Heart left ventricle (tissue), 16 donors: ENCODE results near the gene ZFPM1. TPM values are rescaled to one million over a fixed set of nuclear protein-coding genes. Genes with fewer than 3 reads are reported as not detected.

ENCODE experiments used
- ATAC-seq, 4 donors: fragments of 200-7000 bp; cut with Tn5 transposase; one replicate each; pipeline ENCODE4 v1.9.1; 2020 to 2022; ENCODE audit warnings: moderate library complexity in 4 of 4, mild to moderate bottlenecking in 3 of 4, moderate number of reproducible peaks in 1 of 4
- DNase-seq, 5 donors: peaks; one replicate each; pipeline ENCODE4 v3.0.0-alpha.2; 2020
- H3K27ac ChIP-seq, 12 donors: fragments of 200-600 bp; sonication (generic) in 4 of 12; one replicate each; pipeline versions ENCODE4 v1.5.0 to v1.8.0; 2016 to 2022; ENCODE audit warnings: mild to moderate bottlenecking in 2 of 12
- H3K27me3 ChIP-seq, 9 donors: fragments of 200-600 bp; sonication (generic) in 2 of 9; one replicate each; pipeline versions ENCODE4 v1.5.1 to v1.8.0; 2016 to 2022; ENCODE audit warnings: mild to moderate bottlenecking in 3 of 9
- H3K36me3 ChIP-seq, 9 donors: fragments of 200-600 bp; sonication (generic) in 2 of 9; one replicate each; pipeline versions ENCODE4 v1.5.0 to v1.8.0; 2018 to 2022; ENCODE audit warnings: mild to moderate bottlenecking in 2 of 9
- H3K4me1 ChIP-seq, 12 donors: fragments of 200-600 bp; sonication (generic) in 4 of 12; one replicate each; pipeline versions ENCODE4 v1.5.0 to v1.8.0; 2016 to 2022; ENCODE audit warnings: mild to moderate bottlenecking in 3 of 12
- H3K4me3 ChIP-seq, 12 donors: fragments of 200-600 bp; sonication (generic) in 4 of 12; one replicate each; pipeline versions ENCODE4 v1.5.0 to v1.8.0; 2017 to 2022; ENCODE audit warnings: mild to moderate bottlenecking in 9 of 12, moderate library complexity in 4 of 12
- H3K9me3 ChIP-seq, 12 donors: fragments of 200-600 bp; sonication (generic) in 4 of 12; one replicate each; pipeline versions ENCODE4 v1.5.0 to v1.8.0; 2016 to 2022; ENCODE audit warnings: mild to moderate bottlenecking in 1 of 12
- POLR2A ChIP-seq, 2 donors: fragments of 450-650 bp; IDR thresholded peaks; one replicate each; pipeline ENCODE4 v1.6.1; 2017; ENCODE audit warnings: antibody characterized with exemption in 2 of 2, mild to moderate bottlenecking in 2 of 2, moderate library complexity in 2 of 2
- WGBS, 4 donors: extraction: QIAGEN DNeasy Blood & Tissue Kit in 2 of 4; methylation state at CpG; one replicate each; pipeline versions ENCODE4 v1.1.5 to v1.1.7; 2013 to 2018; 5-methylcytosine and 5-hydroxymethylcytosine counted together
- intact Hi-C, 10 donors: fragments of 100-400 bp; cut with DNase I; formaldehyde crosslinking; loops; one replicate each; pipeline versions ENCODE4 v1.11.1 to v1.14.2; 2022
- polyA plus RNA-seq, 2 donors: library from polyadenylated mRNA; stranded (reverse); fragments of 200-250 nt; gene quantifications; one replicate each; pipeline ENCODE4 v1.2.3, GENCODE V29; 2013
- total RNA-seq, 9 donors: library from RNA; depleted of rRNA in 2 of 9; stranded (reverse); fragments of >200 nt in 2 of 9; fragmentation: NEBNext Ultra II Directional in 3 of 9; extraction: Animal tissue kit (Norgen Biotek cat#: 25700) in 3 of 9; gene quantifications; one replicate each; pipeline versions ENCODE4 v1.1.0 to v1.2.4, GENCODE V29; 2016 to 2023
- TF ChIP-seq, protein P1 (sequence below), 12 donors: fragments of 200-600 bp; sonication (generic) in 4 of 12; IDR thresholded peaks; one replicate each; pipeline versions ENCODE4 v1.5.0 to v1.8.0; 2018 to 2022; ENCODE audit warnings: antibody characterized with exemption in 12 of 12, mild to moderate bottlenecking in 5 of 12
- donor health status: ischemic (EF 13 %, LVEDD 7.1; RV severe dilation, severe dysfunction).
- donor health status: healthy with polysubstance abuse.
- donor health status: DM: no; HTN: yes; CAD: no.
- donor health status: DM: no; HTN: no; CAD: no.
- donor health status: ischemic (EF 25% LVEDD 6.9; RV normal size, moderate dysfunction).
- donor health status: ischemic (EF 25% LVEDD 5.7; RV mildly dilated, moderate dysfunction).
- donor health status: healthy.
- donor health status: DM: yes; HTN: yes; CAD: no.
- donor health status: ischemic (EF 35%, LVEDD 5.7; RV mildly dilated, moderate dysfunction).
- donor health status: nonischemic (EF 11% LVEDD 7.7; RV severe dilation, severe dysfunction).
- donor health status: DM: yes; HTN: yes; CAD: no.
- donor health status: PGD.
- donor health status: ischemic (EF 29% LVEDD 5.4; RV normal size, mild dysfunction).
- donor health status: nonischemic (EF 23%, LVEDD 6.1; RV moderate dilation, normal function).

The ZFPM1 gene
- total and polyA plus RNA-seq, 11 donors = 1.3 to 6.3 (median 4.1) TPM

GRCh38 chr16:88511906-88512305 lies 58.8 kb downstream of the ZFPM1 start:
- Histone ChIP-seq H3K9me3 (no peaks in the 10 kb centered on the region), H3K4me1 (peaks cover 0 to 4% (median 0%) of the 10 kb centered on the region in 12 donors), H3K27me3 (no peaks in the 10 kb centered on the region), H3K4me3 (no peak overlapping the region), H3K36me3 (no peaks in the 10 kb centered on the region), H3K27ac (no peak overlapping the region)
- ATAC-seq (no peak), DNase-seq (no peak)
- WGBS, 4 donors = 57 to 71% (median 61%) methylated on average over 12 to 14 of the region's 14 CpGs
- intact Hi-C loops = no loop called here
- TF ChIP-seq, protein P1, sequence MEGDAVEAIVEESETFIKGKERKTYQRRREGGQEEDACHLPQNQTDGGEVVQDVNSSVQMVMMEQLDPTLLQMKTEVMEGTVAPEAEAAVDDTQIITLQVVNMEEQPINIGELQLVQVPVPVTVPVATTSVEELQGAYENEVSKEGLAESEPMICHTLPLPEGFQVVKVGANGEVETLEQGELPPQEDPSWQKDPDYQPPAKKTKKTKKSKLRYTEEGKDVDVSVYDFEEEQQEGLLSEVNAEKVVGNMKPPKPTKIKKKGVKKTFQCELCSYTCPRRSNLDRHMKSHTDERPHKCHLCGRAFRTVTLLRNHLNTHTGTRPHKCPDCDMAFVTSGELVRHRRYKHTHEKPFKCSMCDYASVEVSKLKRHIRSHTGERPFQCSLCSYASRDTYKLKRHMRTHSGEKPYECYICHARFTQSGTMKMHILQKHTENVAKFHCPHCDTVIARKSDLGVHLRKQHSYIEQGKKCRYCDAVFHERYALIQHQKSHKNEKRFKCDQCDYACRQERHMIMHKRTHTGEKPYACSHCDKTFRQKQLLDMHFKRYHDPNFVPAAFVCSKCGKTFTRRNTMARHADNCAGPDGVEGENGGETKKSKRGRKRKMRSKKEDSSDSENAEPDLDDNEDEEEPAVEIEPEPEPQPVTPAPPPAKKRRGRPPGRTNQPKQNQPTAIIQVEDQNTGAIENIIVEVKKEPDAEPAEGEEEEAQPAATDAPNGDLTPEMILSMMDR (IDR thresholded peaks at IDR 0.05) = no peak
- no peak for TF ChIP-seq POLR2A (IDR thresholded peaks at IDR 0.05)

- Histone ChIP-seq H3K27ac (no peak overlapping the region), H3K9me3 (no peaks in the 10 kb centered on the region), H3K4me3 (no peak overlapping the region), H3K36me3 (no peaks in the 10 kb centered on the region), H3K4me1 (peaks cover 0 to 4% (median 0%) of the 10 kb centered on the region in 12 donors), H3K27me3 (no peaks in the 10 kb centered on the region)
- no peak for ATAC-seq
- intact Hi-C loops = no loop called here
- TF ChIP-seq POLR2A (IDR thresholded peaks at IDR 0.05) = no peak
- TF ChIP-seq, protein P1 (IDR thresholded peaks at IDR 0.05) = no peak
- WGBS, 4 donors = 82 to 87% (median 85%) methylated on average over 18 to 35 of the region's 35 CpGs
- DNase-seq = no peak
These were observed 59.9 kb downstream of the ZFPM1 start for GRCh38 chr16:88512728-88513696.

DNA sequence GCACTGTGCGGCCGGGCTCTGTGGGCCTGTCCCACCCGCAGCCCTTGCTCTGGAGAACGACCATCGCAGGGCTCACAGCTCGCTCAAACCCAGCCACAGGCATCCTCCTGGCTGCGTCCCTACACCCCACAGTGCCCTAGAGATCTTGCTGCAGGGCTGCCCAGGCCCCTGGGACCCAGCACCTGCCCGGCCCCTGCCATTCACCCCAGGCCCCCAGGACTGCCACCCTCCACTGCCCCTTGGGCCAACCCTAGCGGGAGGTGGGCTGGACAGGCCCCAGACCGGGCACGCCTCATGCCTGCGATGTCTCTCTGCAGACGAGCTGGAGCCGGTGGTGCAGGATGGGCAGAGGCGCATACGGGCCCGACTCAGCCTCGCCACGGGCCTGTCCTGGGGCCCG lies 61.0 kb downstream of the ZFPM1 start:
- DNase-seq = no peak
- no peak for ATAC-seq
- Histone ChIP-seq H3K27ac (no peak overlapping the region), H3K4me3 (no peak overlapping the region), H3K27me3 (no peaks in the 10 kb centered on the region), H3K4me1 (peaks cover 0 to 4% (median 0%) of the 10 kb centered on the region in 12 donors), H3K36me3 (no peaks in the 10 kb centered on the region), H3K9me3 (no peaks in the 10 kb centered on the region)
- intact Hi-C loops = no loop called here
- no peak for TF ChIP-seq POLR2A (IDR thresholded peaks at IDR 0.05)
- TF ChIP-seq, protein P1 (IDR thresholded peaks at IDR 0.05) = no peak
- 92 to 94% (median 93%) methylated on average over 5 to 20 of the region's 20 CpGs for WGBS, 4 donors

DNA sequence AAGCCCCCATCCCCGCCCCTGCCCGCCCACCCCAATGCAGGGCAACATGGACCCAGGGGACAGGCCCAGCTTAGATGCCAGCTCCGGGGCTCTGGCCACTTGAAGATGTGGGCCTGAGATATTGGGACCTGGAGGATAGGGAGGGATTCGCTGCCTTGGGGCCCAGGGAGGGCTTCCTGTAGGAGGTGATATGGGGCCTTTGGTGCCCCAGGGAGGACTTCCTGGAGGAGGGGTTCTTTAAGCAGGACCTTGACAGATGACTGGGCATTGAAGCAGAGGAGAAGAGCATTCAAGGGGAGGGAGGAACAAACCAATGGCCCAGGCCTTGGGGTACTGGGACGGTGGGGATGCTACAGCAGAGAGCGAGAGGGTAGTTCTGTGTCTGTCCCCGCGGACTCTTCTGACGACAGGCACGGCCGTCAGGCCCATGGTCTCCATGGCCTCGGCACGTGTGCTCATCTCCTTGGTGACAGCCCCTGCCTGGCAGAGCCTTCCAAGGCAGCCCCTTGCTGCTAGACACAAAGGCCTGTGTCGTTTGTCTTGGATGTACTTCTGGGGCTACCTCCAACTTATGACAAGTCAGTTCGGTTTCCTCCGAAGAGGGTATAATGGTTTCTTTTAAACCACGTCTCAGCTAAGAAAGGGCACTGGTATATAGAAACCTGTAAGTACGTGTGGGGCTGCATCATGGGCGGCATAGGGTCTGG lies 61.6 kb downstream of the ZFPM1 start:
- Histone ChIP-seq H3K27ac (no peak overlapping the region), H3K9me3 (no peaks in the 10 kb centered on the region), H3K36me3 (no peaks in the 10 kb centered on the region), H3K27me3 (no peaks in the 10 kb centered on the region), H3K4me3 (no peak overlapping the region), H3K4me1 (peaks cover 0 to 4% (median 0%) of the 10 kb centered on the region in 12 donors)
- 84 to 92% (median 87%) methylated on average over 12 to 19 of the region's 19 CpGs for WGBS, 4 donors
- no peak for DNase-seq
- intact Hi-C loops = no loop called here
- ATAC-seq = no peak
- TF ChIP-seq, protein P1 (IDR thresholded peaks at IDR 0.05) = no peak
- TF ChIP-seq POLR2A (IDR thresholded peaks at IDR 0.05) = no peak
